Measurements from ENCODE around the gene MCM7.
"Not testable (repeated sequence)": the region's sequence is repeated elsewhere in the genome, so short reads cannot be mapped to it uniquely, and the experiment has no call there.

Gene MCM7

GRCh38 chr7:100101016-100101862 lies at the start of gene MCM7, which contains the start of gene AP4M1:
TSS of gene MCM7 (minus strand) at chr7:100101397. CDS start at chr7:100101294, 103 bp downstream.
TSS of gene AP4M1 (plus strand) at chr7:100101643. CDS start at chr7:100101715, 72 bp downstream.
- peak within 1 kb of the TSS; percentile 97 for H3K27ac ChIP-seq
- TF ChIP-seq ZFX (IDR thresholded peaks at IDR 0.05) (peak; percentile 53; the same call in 1 of the 2 replicates), CTCF (conservative IDR thresholded peaks at IDR 0.05) (no peak)

GRCh38 chr7:100148559-100149328 lies 47.5 kb upstream of the MCM7 start, which contains the start of gene LAMTOR4:
TSS of gene LAMTOR4 (plus strand) at chr7:100148918. CDS start at chr7:100148973, 55 bp downstream.
- peak within 1 kb of the TSS; percentile 90 for H3K27ac ChIP-seq
- TF ChIP-seq ZFX (IDR thresholded peaks at IDR 0.05) = no peak
- TF ChIP-seq CTCF (conservative IDR thresholded peaks at IDR 0.05) = no peak

- TF ChIP-seq ZFX (IDR thresholded peaks at IDR 0.05) (no peak), CTCF (conservative IDR thresholded peaks at IDR 0.05) (no peak)
- peak overlapping the region; percentile 90 for H3K27ac ChIP-seq
Observed at GRCh38 chr7:100148225-100148558, 47.0 kb upstream of the MCM7 start.

- H3K27ac ChIP-seq = no peak overlapping the region
- TF ChIP-seq CTCF (conservative IDR thresholded peaks at IDR 0.05) (no peak), ZFX (IDR thresholded peaks at IDR 0.05) (no peak)
Observed at GRCh38 chr7:100147278-100147677, 46.1 kb upstream of the MCM7 start.

GRCh38 chr7:100146350-100146749 lies 45.2 kb upstream of the MCM7 start:
- H3K27ac ChIP-seq = not testable (repeated sequence)

GRCh38 chr7:100142461-100142860 lies 41.3 kb upstream of the MCM7 start:
- TF ChIP-seq ZFX (IDR thresholded peaks at IDR 0.05) (no peak), CTCF (conservative IDR thresholded peaks at IDR 0.05) (no peak)
- H3K27ac ChIP-seq = no peak overlapping the region

- no peak for TF ChIP-seq CTCF (conservative IDR thresholded peaks at IDR 0.05)
- TF ChIP-seq ZFX (IDR thresholded peaks at IDR 0.05) = no peak
- peak overlapping the region; percentile 16; the same call in 1 of the 2 replicates for H3K27ac ChIP-seq
Observed at GRCh38 chr7:100141555-100141949, 40.4 kb upstream of the MCM7 start.

All from C4-2B (cell line).